Parathyroid adenoma (tissue), 2 donors: ENCODE data around the gene USP49.

Experiments used
- H2AFZ ChIP-seq: fragments of 300-600 bp; sonication (generic); one replicate; pipeline ENCODE4 v1.7.0; 2017; ENCODE audit warnings: antibody characterized with exemption, mild to moderate bottlenecking
- H3K27ac ChIP-seq: fragments of 300-600 bp; sonication (generic); one replicate; pipeline ENCODE4 v1.7.0; 2017
- H3K27me3 ChIP-seq: fragments of 300-600 bp; sonication (generic); one replicate; pipeline ENCODE4 v1.7.0; 2017; ENCODE audit warnings: low read length; ENCODE audit not compliant: control insufficient read depth, insufficient read depth
- H3K36me3 ChIP-seq: fragments of 300-600 bp; sonication (generic); one replicate; pipeline ENCODE4 v1.7.0; 2017; ENCODE audit warnings: low read length; ENCODE audit not compliant: control insufficient read depth, insufficient read depth
- H3K4me1 ChIP-seq: fragments of 300-600 bp; sonication (generic); one replicate; pipeline ENCODE4 v1.7.0; 2017; ENCODE audit warnings: control low read depth
- H3K4me2 ChIP-seq: fragments of 300-600 bp; sonication (generic); one replicate; pipeline ENCODE4 v1.7.0; 2017; ENCODE audit warnings: low read length
- H3K4me3 ChIP-seq: fragments of 300-600 bp; sonication (generic); one replicate; pipeline ENCODE4 v1.7.0; 2017; ENCODE audit warnings: low read depth, low read length
- H3K79me2 ChIP-seq: fragments of 300-600 bp; sonication (generic); one replicate; pipeline ENCODE4 v1.7.0; 2017; ENCODE audit warnings: control low read depth
- H3K9ac ChIP-seq: fragments of 300-600 bp; sonication (generic); one replicate; pipeline ENCODE4 v1.7.0; 2017; ENCODE audit warnings: mild to moderate bottlenecking
- H3K9me3 ChIP-seq: fragments of 300-600 bp; sonication (generic); one replicate; pipeline ENCODE4 v1.7.0; 2017; ENCODE audit warnings: low read length; ENCODE audit not compliant: control insufficient read depth
- CTCF ChIP-seq: fragments of 300-600 bp; sonication (generic); IDR thresholded peaks from one replicate; pipeline ENCODE4 v1.7.0; 2017; ENCODE audit warnings: antibody characterized with exemption, mild to moderate bottlenecking
- donor health status: primary hyperparathyroidism.

Gene USP49

GRCh38 chr6:41917528-41917927 is 22.4 kb upstream of the USP49 start:
- H3K36me3 ChIP-seq: no peaks in the 10 kb centered on the region

GRCh38 chr6:41914869-41915530 is 19.8 kb upstream of the USP49 start:
- TF ChIP-seq CTCF: no peak
- Histone ChIP-seq H3K9ac (no peak overlapping the region), H3K36me3 (no peaks in the 10 kb centered on the region), H3K4me3 (no peak overlapping the region), H3K4me2 (no peak overlapping the region), H3K4me1 (peaks cover 3% of the 10 kb centered on the region), H2AFZ (no peak overlapping the region), H3K27me3 (no peaks in the 10 kb centered on the region), H3K79me2 (peaks cover 47% of the 10 kb centered on the region), H3K27ac (no peak overlapping the region), H3K9me3 (no peaks in the 10 kb centered on the region)

More at GRCh38 chr6:41917528-41917927, 22.4 kb upstream of the USP49 start:
- H3K4me1 ChIP-seq: peaks cover 8% of the 10 kb centered on the region
- peaks cover 46% of the 10 kb centered on the region for H3K79me2 ChIP-seq
- H3K27ac ChIP-seq: no peak overlapping the region
- H3K9me3 ChIP-seq: no peaks in the 10 kb centered on the region
- no peak overlapping the region for H2AFZ ChIP-seq
- no peak overlapping the region for H3K9ac ChIP-seq
- no peak overlapping the region for H3K4me3 ChIP-seq
- no peak for TF ChIP-seq CTCF
- H3K27me3 ChIP-seq: no peaks in the 10 kb centered on the region
- H3K4me2 ChIP-seq: no peak overlapping the region

- Histone ChIP-seq H2AFZ (no peak overlapping the region), H3K9ac (no peak overlapping the region), H3K79me2 (peaks cover 45% of the 10 kb centered on the region), H3K4me2 (no peak overlapping the region), H3K27ac (no peak overlapping the region), H3K36me3 (no peaks in the 10 kb centered on the region), H3K4me3 (no peak overlapping the region), H3K27me3 (no peaks in the 10 kb centered on the region), H3K9me3 (no peaks in the 10 kb centered on the region), H3K4me1 (no peaks in the 10 kb centered on the region)
- no peak for TF ChIP-seq CTCF
These were observed 19.2 kb upstream of the USP49 start for GRCh38 chr6:41914343-41914742.

DNA sequence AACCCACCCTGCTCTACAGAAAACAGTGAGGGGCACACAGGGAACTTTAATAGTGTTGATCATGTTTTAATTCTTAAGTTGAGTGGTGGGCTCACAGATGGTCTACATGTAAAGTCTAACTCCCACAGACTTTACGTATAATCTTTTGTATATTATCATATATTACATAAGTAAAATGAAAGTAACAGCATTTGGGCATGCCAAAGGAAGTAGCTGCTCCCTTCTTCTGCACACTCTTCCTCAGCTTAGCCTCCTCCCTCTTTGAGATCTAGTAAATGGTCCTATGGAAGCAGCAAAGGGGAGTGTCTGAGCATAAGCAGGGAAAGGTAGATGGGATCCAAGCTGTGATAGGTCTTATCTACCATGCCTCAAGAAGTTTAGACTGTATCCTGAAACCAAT is 14.6 kb upstream of the USP49 start:
- TF ChIP-seq CTCF: no peak
- no peaks in the 10 kb centered on the region for H3K27me3 ChIP-seq
- no peaks in the 10 kb centered on the region for H3K36me3 ChIP-seq
- peaks cover 23% of the 10 kb centered on the region for H3K79me2 ChIP-seq
- no peak overlapping the region for H3K9ac ChIP-seq
- no peaks in the 10 kb centered on the region for H3K9me3 ChIP-seq
- H3K4me1 ChIP-seq: no peaks in the 10 kb centered on the region
- no peak overlapping the region for H2AFZ ChIP-seq
- H3K4me2 ChIP-seq: no peak overlapping the region
- no peak overlapping the region for H3K27ac ChIP-seq
- H3K4me3 ChIP-seq: no peak overlapping the region

DNA sequence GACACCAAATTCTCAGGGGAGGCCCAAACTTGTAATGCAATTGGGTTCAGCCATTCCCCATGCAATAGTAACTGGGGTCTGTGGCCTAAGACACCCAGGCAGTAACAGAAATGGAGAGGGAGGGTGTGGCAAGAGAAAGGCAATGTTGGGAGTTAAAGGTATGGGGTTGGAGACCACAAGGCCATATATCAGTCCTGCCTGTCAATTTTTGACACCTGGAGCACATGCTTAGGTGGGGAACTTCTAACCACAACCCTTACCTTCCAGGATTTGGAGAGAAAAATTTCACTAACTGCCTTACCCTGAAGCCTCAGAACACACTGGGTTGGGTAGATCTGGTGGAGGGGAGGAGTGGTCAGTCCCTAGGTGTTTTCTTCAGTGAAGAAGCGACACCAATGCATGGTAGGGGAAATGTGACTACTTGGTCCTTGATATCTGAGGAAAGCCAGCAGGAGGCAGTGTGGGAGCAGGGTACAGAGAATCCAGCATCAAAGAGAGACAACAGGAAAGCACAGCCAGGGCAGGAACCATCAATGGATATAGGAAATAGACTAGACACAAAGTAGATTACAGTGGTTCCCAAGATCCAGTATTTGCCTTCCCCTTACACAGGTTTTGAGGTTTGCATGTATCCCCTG is 6.8 kb upstream of the USP49 start:
- no peak for TF ChIP-seq CTCF
- Histone ChIP-seq H3K27me3 (no peaks in the 10 kb centered on the region), H3K79me2 (no peaks in the 10 kb centered on the region), H2AFZ (no peak overlapping the region), H3K36me3 (no peaks in the 10 kb centered on the region), H3K4me2 (no peak overlapping the region), H3K4me3 (no peak overlapping the region), H3K9ac (no peak overlapping the region), H3K27ac (no peak overlapping the region), H3K9me3 (no peaks in the 10 kb centered on the region), H3K4me1 (no peaks in the 10 kb centered on the region)
